ENCODE results near the gene MBTPS1.

DNA sequence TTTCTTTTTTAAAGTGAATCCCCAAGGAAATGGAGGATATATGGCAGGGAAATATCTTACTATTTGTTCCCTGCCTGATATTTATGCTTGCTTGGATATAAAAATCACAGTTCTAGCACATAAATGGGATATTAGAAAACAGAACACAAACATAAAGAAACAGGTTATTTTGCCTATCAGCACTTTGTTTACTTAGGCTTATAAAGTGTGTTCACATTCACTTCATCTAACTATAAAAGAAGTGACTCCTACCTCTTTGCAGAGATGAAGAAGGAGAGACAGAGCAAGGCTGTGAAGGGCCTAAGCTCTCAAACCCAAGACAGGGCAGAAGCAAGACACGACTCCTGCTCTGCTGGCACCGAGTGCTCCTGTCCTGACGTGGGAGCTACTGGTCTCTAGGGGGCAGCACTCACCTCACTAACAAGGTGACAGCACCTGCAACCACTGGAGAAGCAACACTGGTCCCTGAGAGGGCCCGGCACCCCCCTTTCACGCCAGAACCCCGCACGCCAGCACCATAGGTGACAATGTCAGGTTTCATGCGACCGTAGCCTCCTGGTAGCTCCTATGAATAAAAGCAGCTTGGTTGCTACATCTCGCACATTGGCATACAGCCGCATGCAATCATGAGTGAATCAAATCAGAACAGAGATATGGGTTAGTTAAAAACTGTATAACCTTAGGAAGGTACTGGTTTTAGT is 32.0 kb downstream of the MBTPS1 start:
- no peak for TF ChIP-seq SNAI2 (CRISPR knock-in tag; IDR thresholded peaks at IDR 0.05)
- TF ChIP-seq ZNF70 (CRISPR knock-in tag; IDR thresholded peaks at IDR 0.05): no peak
- TF ChIP-seq, protein P1, sequence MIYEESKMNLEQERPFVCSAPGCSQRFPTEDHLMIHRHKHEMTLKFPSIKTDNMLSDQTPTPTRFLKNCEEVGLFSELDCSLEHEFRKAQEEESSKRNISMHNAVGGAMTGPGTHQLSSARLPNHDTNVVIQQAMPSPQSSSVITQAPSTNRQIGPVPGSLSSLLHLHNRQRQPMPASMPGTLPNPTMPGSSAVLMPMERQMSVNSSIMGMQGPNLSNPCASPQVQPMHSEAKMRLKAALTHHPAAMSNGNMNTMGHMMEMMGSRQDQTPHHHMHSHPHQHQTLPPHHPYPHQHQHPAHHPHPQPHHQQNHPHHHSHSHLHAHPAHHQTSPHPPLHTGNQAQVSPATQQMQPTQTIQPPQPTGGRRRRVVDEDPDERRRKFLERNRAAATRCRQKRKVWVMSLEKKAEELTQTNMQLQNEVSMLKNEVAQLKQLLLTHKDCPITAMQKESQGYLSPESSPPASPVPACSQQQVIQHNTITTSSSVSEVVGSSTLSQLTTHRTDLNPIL (CRISPR knock-in tag; IDR thresholded peaks at IDR 0.05; ENCODE audit: low read depth): no peak
- no peak for TF ChIP-seq ZNF565 (CRISPR knock-in tag; conservative IDR thresholded peaks at IDR 0.05; ENCODE audit: low read depth)
- no peak for TF ChIP-seq GLIS3 (CRISPR knock-in tag; IDR thresholded peaks at IDR 0.05)
- TF ChIP-seq ISL1 (CRISPR knock-in tag; IDR thresholded peaks at IDR 0.05): no peak
- TF ChIP-seq ZFP30 (CRISPR knock-in tag; IDR thresholded peaks at IDR 0.05): no peak
- TF ChIP-seq, protein P2, sequence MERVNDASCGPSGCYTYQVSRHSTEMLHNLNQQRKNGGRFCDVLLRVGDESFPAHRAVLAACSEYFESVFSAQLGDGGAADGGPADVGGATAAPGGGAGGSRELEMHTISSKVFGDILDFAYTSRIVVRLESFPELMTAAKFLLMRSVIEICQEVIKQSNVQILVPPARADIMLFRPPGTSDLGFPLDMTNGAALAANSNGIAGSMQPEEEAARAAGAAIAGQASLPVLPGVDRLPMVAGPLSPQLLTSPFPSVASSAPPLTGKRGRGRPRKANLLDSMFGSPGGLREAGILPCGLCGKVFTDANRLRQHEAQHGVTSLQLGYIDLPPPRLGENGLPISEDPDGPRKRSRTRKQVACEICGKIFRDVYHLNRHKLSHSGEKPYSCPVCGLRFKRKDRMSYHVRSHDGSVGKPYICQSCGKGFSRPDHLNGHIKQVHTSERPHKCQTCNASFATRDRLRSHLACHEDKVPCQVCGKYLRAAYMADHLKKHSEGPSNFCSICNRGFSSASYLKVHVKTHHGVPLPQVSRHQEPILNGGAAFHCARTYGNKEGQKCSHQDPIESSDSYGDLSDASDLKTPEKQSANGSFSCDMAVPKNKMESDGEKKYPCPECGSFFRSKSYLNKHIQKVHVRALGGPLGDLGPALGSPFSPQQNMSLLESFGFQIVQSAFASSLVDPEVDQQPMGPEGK (CRISPR knock-in tag; IDR thresholded peaks at IDR 0.05; ENCODE audit: borderline replicate concordance): no peak
- no peak for TF ChIP-seq OSR1 (CRISPR knock-in tag; IDR thresholded peaks at IDR 0.05)
- no peak for TF ChIP-seq TCF4 (CRISPR knock-in tag; IDR thresholded peaks at IDR 0.05; ENCODE audit: borderline replicate concordance)
